Measurements from ENCODE around the gene CAGE1.

DNA sequence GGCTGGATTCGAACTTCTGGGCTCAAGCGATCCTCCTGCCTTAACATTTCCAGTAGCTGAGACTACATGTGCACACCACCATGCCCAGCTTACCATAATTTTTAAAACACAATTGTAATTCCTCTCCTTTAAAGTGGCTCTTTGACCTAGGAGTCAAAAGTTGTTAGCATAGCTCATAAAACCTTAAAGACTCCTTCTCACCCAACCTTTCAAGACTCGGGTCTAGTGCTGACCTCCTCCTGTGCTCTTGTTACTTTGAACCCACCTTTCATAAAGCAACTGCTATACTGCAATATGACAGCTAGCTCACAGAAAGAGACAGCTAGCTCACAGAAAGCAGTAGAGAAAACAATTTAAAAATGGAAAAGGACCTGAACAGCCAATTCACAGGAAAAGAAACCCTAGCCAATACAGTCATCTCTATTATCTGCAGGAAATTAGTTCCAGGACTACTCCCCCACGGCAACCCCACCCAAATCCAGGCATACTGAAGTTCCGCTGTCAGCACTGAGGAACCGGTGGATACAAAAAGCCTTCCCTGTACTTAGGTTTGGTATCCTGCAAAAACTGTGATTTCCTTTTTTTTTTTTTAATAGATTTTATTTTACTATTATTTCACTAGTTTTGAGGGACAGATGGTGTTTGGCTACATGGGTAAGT lies 96.8 kb downstream of the CAGE1 start:
- TF ChIP-seq, protein P1, sequence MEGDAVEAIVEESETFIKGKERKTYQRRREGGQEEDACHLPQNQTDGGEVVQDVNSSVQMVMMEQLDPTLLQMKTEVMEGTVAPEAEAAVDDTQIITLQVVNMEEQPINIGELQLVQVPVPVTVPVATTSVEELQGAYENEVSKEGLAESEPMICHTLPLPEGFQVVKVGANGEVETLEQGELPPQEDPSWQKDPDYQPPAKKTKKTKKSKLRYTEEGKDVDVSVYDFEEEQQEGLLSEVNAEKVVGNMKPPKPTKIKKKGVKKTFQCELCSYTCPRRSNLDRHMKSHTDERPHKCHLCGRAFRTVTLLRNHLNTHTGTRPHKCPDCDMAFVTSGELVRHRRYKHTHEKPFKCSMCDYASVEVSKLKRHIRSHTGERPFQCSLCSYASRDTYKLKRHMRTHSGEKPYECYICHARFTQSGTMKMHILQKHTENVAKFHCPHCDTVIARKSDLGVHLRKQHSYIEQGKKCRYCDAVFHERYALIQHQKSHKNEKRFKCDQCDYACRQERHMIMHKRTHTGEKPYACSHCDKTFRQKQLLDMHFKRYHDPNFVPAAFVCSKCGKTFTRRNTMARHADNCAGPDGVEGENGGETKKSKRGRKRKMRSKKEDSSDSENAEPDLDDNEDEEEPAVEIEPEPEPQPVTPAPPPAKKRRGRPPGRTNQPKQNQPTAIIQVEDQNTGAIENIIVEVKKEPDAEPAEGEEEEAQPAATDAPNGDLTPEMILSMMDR (conservative IDR thresholded peaks at IDR 0.05; ENCODE audit: low read length), result no peak
- no peak for TF ChIP-seq EZH2phosphoT487 (IDR thresholded peaks at IDR 0.05; ENCODE audit: borderline replicate concordance, low read depth, low read length)

Data from OCI-LY7 (cell line).